B cell (primary cell): ENCODE results near the gene TNRC6C. TPM values are rescaled to one million over a fixed set of nuclear protein-coding genes. Genes with fewer than 3 reads are reported as not detected.

Experiments used
- ATAC-seq: fragments of 200-7000 bp; cut with Tn5 transposase; one replicate; pipeline ENCODE4 v1.10.0; 2021; ENCODE audit warnings: low read depth, mild to moderate bottlenecking, moderate number of reproducible peaks, moderate library complexity
- CTCF ChIA-PET: fragments of 350-600 bp; sonication (Branson Sonifier 250); formaldehyde crosslinking; loops from one replicate; lab custom pipeline; 2021; ENCODE audit warnings: antibody characterized with exemption, inconsistent platforms; lab: Charles Lee
- POLR2A ChIA-PET: fragments of 350-600 bp; sonication (Branson Sonifier 250); formaldehyde crosslinking; loops from one replicate; lab custom pipeline; 2021; ENCODE audit warnings: antibody characterized with exemption; lab: Charles Lee
- DNase-seq: peaks from one replicate; pipeline ENCODE4 v3.0.0; 2013
- H2AFZ ChIP-seq: 2 replicates; pipeline ENCODE4 v1.6.1; 2012; ENCODE audit warnings: mild to moderate bottlenecking, low read depth, low read length; ENCODE audit not compliant: insufficient read depth, poor library complexity, severe bottlenecking
- H3K27ac ChIP-seq, 2 donors: 1 replicate in 1 of 2; 2 replicates in 1 of 2; pipeline ENCODE4 v1.5.1; 2012 to 2013; ENCODE audit warnings: low read length in 2 of 2, mild to moderate bottlenecking in 2 of 2, moderate library complexity in 1 of 2
- H3K27me3 ChIP-seq, 4 experiments: fragments of 200-600 bp in 1 of 4; sonication (generic) in 1 of 4; replicated peaks in 1 of 4; 1 replicate in 2 of 4; 2 replicates in 2 of 4; pipeline versions ENCODE4 v1.6.1 to v1.7.0; 2013 to 2016; ENCODE audit warnings: low read length in 3 of 4, mild to moderate bottlenecking in 2 of 4, mixed read lengths in 1 of 4, moderate library complexity in 1 of 4; ENCODE audit not compliant: insufficient read depth in 4 of 4, control insufficient read depth in 3 of 4; ENCODE audit errors: control extremely low read depth in 1 of 4
- H3K36me3 ChIP-seq, 2 experiments: replicated peaks in 1 of 2; 1 replicate in 1 of 2; 2 replicates in 1 of 2; pipeline versions ENCODE4 v1.6.1 to v1.7.1; 2013; ENCODE audit warnings: low read length in 1 of 2; ENCODE audit not compliant: insufficient read depth in 2 of 2, control insufficient read depth in 1 of 2; ENCODE audit errors: control extremely low read depth in 1 of 2, extremely low read depth in 1 of 2
- H3K4me1 ChIP-seq, 2 donors: fragments of 200-600 bp in 1 of 2; sonication (generic) in 1 of 2; 1 replicate in 1 of 2; 2 replicates in 1 of 2; pipeline versions ENCODE4 v1.5.1 to v1.6.1; 2013 to 2017; ENCODE audit warnings: low read length in 2 of 2; ENCODE audit not compliant: control insufficient read depth in 2 of 2, insufficient read depth in 2 of 2
- H3K4me2 ChIP-seq: replicated peaks from 2 replicates; pipeline ENCODE3; 2012; ENCODE audit warnings: mild to moderate bottlenecking, low read depth, low read length; ENCODE audit not compliant: poor library complexity, severe bottlenecking
- H3K4me3 ChIP-seq, 5 experiments: fragments of 200-600 bp in 1 of 5; sonication (generic) in 1 of 5; 1 replicate in 3 of 5; 2 replicates in 2 of 5; pipeline versions ENCODE4 v1.5.1 to v1.7.0; 2011 to 2016; ENCODE audit warnings: low read length in 4 of 5, mild to moderate bottlenecking in 4 of 5, low read depth in 2 of 5, control low read depth in 1 of 5, moderate library complexity in 1 of 5; ENCODE audit not compliant: insufficient read depth in 1 of 5; ENCODE audit errors: control extremely low read depth in 1 of 5, extremely low read depth in 1 of 5
- H3K79me2 ChIP-seq: fragments of 200-600 bp; sonication (generic); one replicate; pipeline ENCODE4 v1.6.0; 2016; ENCODE audit warnings: low read length; ENCODE audit not compliant: control insufficient read depth, insufficient read depth
- H3K9ac ChIP-seq: fragments of 200-600 bp; sonication (generic); 2 replicates; pipeline ENCODE4 v1.6.1; 2017; ENCODE audit warnings: mild to moderate bottlenecking, low read length, moderate library complexity
- H3K9me3 ChIP-seq, 3 donors: one replicate each; pipeline versions ENCODE4 v1.6.1 to v1.7.1; 2013; ENCODE audit warnings: low read length in 2 of 3; ENCODE audit not compliant: control insufficient read depth in 2 of 3, insufficient read depth in 1 of 3; ENCODE audit errors: control extremely low read depth in 1 of 3
- H4K20me1 ChIP-seq: 2 replicates; pipeline ENCODE4 v1.6.0; 2012; ENCODE audit warnings: mild to moderate bottlenecking, low read length; ENCODE audit not compliant: insufficient read depth, control insufficient read depth, poor library complexity, severe bottlenecking
- H3K27ac Mint-ChIP-seq: one replicate; pipeline ENCODE4 v1.8.0; 2021; ENCODE audit warnings: mixed read lengths
- H3K27me3 Mint-ChIP-seq: one replicate; pipeline ENCODE4 v1.8.0; 2021; ENCODE audit warnings: mixed read lengths
- H3K4me1 Mint-ChIP-seq: one replicate; pipeline ENCODE4 v1.8.0; 2021; ENCODE audit warnings: mixed read lengths
- H3K4me3 Mint-ChIP-seq: one replicate; pipeline ENCODE4 v1.8.0; 2021; ENCODE audit warnings: mixed read lengths
- H3K9me3 Mint-ChIP-seq: one replicate; pipeline ENCODE4 v1.8.0; 2022; ENCODE audit warnings: mixed read lengths; ENCODE audit not compliant: insufficient read depth
- EZH2 ChIP-seq: IDR thresholded peaks from 2 replicates; pipeline ENCODE4 v1.6.1; 2012; ENCODE audit warnings: borderline replicate concordance, low read depth, mild to moderate bottlenecking, moderate library complexity, low read length; ENCODE audit not compliant: insufficient read depth, poor library complexity, severe bottlenecking
- WGBS: methylation state at CpG from one replicate; pipeline ENCODE4 v1.1.5; 2013; ENCODE audit warnings: missing lambda C conversion rate; ENCODE audit not compliant: insufficient coverage; 5-methylcytosine and 5-hydroxymethylcytosine counted together
- intact Hi-C: fragments of 100-400 bp; cut with micrococcal nuclease; formaldehyde crosslinking; loops from one replicate; pipeline ENCODE4 v1.10.0; 2022
- polyA plus RNA-seq: library from polyadenylated mRNA; depleted of rRNA; stranded (reverse); fragments of >200 nt; gene quantifications from 2 replicates; pipeline ENCODE4 v1.2.3, GENCODE V29; 2012
- total RNA-seq, 2 donors: library from RNA; stranded (reverse); fragments of 120-200 nt in 1 of 2; gene quantifications; 1 replicate in 1 of 2; 2 replicates in 1 of 2; pipeline versions ENCODE4 v1.2.3 to v1.2.4, GENCODE V29; 2013 to 2022
- TF ChIP-seq, protein P1 (sequence below): fragments of 200-600 bp; IDR thresholded peaks from one replicate; pipeline ENCODE4 v1.8.0; 2022; ENCODE audit warnings: antibody characterized with exemption, mild to moderate bottlenecking

TNRC6C gene
- total and polyA plus RNA-seq, 2 donors (not counting 1 experiment from before 2014, with no cell fraction given): 3.9 to 63.8 TPM

DNA sequence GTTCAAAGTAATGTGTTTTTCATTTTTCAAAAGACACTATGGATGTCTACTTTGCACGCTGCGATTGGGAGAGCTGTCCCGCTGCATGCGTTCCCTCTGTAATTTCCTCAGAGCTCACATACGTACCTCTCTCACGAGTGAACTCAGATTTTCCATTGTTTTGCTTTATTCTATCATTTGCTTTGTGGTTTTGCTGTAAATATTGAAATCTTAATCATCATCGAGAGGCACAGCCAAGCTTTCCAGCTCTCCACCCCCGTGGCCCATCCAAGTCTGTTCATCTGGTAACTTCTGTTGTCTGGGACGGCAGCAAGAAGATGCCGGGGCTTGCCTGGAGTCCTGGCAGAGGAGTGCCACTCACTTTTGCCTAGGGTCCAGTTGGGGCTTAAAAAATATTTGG is 149.0 kb downstream of the TNRC6C start:
- H3K27me3 ChIP-seq: no peaks in the 10 kb centered on the region
- Mint-ChIP-seq H3K27ac (peak overlapping the region; percentile 41), H3K9me3 (no peaks in the 10 kb centered on the region), H3K4me3 (no peak overlapping the region), H3K4me1 (peaks cover 4% of the 10 kb centered on the region), H3K27me3 (no peaks in the 10 kb centered on the region)
- ATAC-seq: no peak
- no peaks in the 10 kb centered on the region for H3K9me3 ChIP-seq
- H3K36me3 ChIP-seq: peaks cover 2 to 73% of the 10 kb centered on the region in 2 experiments
- intact Hi-C loops: no loop called here
- H3K9ac ChIP-seq: no peak overlapping the region
- peaks cover 55% of the 10 kb centered on the region for H4K20me1 ChIP-seq
- no peak overlapping the region for H3K4me3 ChIP-seq
- ChIA-PET CTCF (interaction anchor here (2.4 to 10.9 kb wide), 2 partner anchors 70 to 144 kb away, joined by 5 to 142 read pairs; no protein-coding TSS in a partner anchor), POLR2A (no interaction called here)
- no peak overlapping the region for H3K27ac ChIP-seq
- TF ChIP-seq EZH2: no peak
- TF ChIP-seq, protein P1, sequence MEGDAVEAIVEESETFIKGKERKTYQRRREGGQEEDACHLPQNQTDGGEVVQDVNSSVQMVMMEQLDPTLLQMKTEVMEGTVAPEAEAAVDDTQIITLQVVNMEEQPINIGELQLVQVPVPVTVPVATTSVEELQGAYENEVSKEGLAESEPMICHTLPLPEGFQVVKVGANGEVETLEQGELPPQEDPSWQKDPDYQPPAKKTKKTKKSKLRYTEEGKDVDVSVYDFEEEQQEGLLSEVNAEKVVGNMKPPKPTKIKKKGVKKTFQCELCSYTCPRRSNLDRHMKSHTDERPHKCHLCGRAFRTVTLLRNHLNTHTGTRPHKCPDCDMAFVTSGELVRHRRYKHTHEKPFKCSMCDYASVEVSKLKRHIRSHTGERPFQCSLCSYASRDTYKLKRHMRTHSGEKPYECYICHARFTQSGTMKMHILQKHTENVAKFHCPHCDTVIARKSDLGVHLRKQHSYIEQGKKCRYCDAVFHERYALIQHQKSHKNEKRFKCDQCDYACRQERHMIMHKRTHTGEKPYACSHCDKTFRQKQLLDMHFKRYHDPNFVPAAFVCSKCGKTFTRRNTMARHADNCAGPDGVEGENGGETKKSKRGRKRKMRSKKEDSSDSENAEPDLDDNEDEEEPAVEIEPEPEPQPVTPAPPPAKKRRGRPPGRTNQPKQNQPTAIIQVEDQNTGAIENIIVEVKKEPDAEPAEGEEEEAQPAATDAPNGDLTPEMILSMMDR: no peak
- peaks cover 1 to 3% of the 10 kb centered on the region in 2 donors for H3K4me1 ChIP-seq
- H3K79me2 ChIP-seq: no peaks in the 10 kb centered on the region
- H3K4me2 ChIP-seq: no peak overlapping the region
- 90% methylated on average over 4 of the region's 10 CpGs for WGBS
- no peak for DNase-seq
- H2AFZ ChIP-seq: no peak overlapping the region

- intact Hi-C loops: no loop called here
- H3K9ac ChIP-seq: no peak overlapping the region
- ChIA-PET CTCF (interaction anchor here (2.4 to 10.9 kb wide), 2 partner anchors 69 to 143 kb away, joined by 5 to 142 read pairs; no protein-coding TSS in a partner anchor), POLR2A (no interaction called here)
- peaks cover 2 to 73% of the 10 kb centered on the region in 2 experiments for H3K36me3 ChIP-seq
- H3K9me3 Mint-ChIP-seq: no peaks in the 10 kb centered on the region
- H3K9me3 ChIP-seq: no peaks in the 10 kb centered on the region
- peaks cover 8 to 10% of the 10 kb centered on the region in 2 donors for H3K4me1 ChIP-seq
- DNase-seq (no peak), ATAC-seq (no peak)
- no peak for TF ChIP-seq EZH2
- TF ChIP-seq, protein P1: no peak
- H3K27me3 Mint-ChIP-seq: no peaks in the 10 kb centered on the region
- H4K20me1 ChIP-seq: peaks cover 62% of the 10 kb centered on the region
- H3K4me1 Mint-ChIP-seq: peaks cover 11% of the 10 kb centered on the region
- peaks cover 4% of the 10 kb centered on the region for H3K79me2 ChIP-seq
- H3K4me3 Mint-ChIP-seq: no peak overlapping the region
- no peak overlapping the region for H3K27ac ChIP-seq
- no peak overlapping the region for H3K4me2 ChIP-seq
- H2AFZ ChIP-seq: no peak overlapping the region
- H3K4me3 ChIP-seq: no peak overlapping the region
- H3K27me3 ChIP-seq: no peaks in the 10 kb centered on the region
- peak overlapping the region; percentile 26 for H3K27ac Mint-ChIP-seq
- WGBS: 97% methylated on average over 17 of the region's 21 CpGs
Measured at GRCh38 chr17:78107976-78108725, 149.6 kb downstream of the TNRC6C start.
